Neuron (in vitro differentiated cells): ENCODE measurements around the gene NFIX.
"Not testable (repeated sequence)": the region's sequence is repeated elsewhere in the genome, so short reads cannot be mapped to it uniquely, and the experiment has no call there.

Experiments
- H2AFZ ChIP-seq: one replicate; pipeline ENCODE4 v1.6.1; 2013; ENCODE audit warnings: low read depth, mild to moderate bottlenecking, inconsistent platforms, low read length, moderate library complexity
- H3K27me3 ChIP-seq: one replicate; pipeline ENCODE4 v1.6.1; 2013; ENCODE audit warnings: low read length; ENCODE audit not compliant: insufficient read depth
- H3K36me3 ChIP-seq: one replicate; pipeline ENCODE4 v1.6.1; 2013; ENCODE audit warnings: low read length; ENCODE audit not compliant: insufficient read depth
- H3K4me1 ChIP-seq: one replicate; pipeline ENCODE4 v1.6.1; 2013; ENCODE audit warnings: low read length; ENCODE audit not compliant: insufficient read depth
- H3K4me3 ChIP-seq: 2 replicates; pipeline ENCODE4 v1.5.1; 2013; ENCODE audit warnings: mild to moderate bottlenecking, low read length, moderate library complexity
- H3K9me3 ChIP-seq: one replicate; pipeline ENCODE4 v1.6.1; 2013; ENCODE audit warnings: low read length

NFIX gene

GRCh38 chr19:12953799-12954611 is 41.3 kb upstream of the NFIX start:
- Histone ChIP-seq H3K4me3 (no peak overlapping the region), H3K4me1 (peaks cover 9% of the 10 kb centered on the region), H2AFZ (no peak overlapping the region), H3K9me3 (no peaks in the 10 kb centered on the region), H3K27me3 (no peaks in the 10 kb centered on the region), H3K36me3 (peaks cover 57% of the 10 kb centered on the region)

- Histone ChIP-seq H3K27me3 (no peaks in the 10 kb centered on the region), H3K4me3 (no peak overlapping the region), H3K4me1 (peaks cover 9% of the 10 kb centered on the region), H3K9me3 (no peaks in the 10 kb centered on the region), H3K36me3 (peaks cover 51% of the 10 kb centered on the region), H2AFZ (no peak overlapping the region)
Observed at GRCh38 chr19:12954612-12954962, 40.7 kb upstream of the NFIX start.

GRCh38 chr19:12955575-12955974 is 39.7 kb upstream of the NFIX start:
- H3K36me3 ChIP-seq, result peaks cover 43% of the 10 kb centered on the region
- H2AFZ ChIP-seq, H3K4me1 ChIP-seq, H3K27me3 ChIP-seq, H3K9me3 ChIP-seq: not testable (repeated sequence)
- H3K4me3 ChIP-seq, result peak overlapping the region; percentile 62

- Histone ChIP-seq H3K4me1 (peaks cover 9% of the 10 kb centered on the region), H3K4me3 (peak overlapping the region; percentile 62), H3K27me3 (no peaks in the 10 kb centered on the region), H3K9me3 (no peaks in the 10 kb centered on the region), H3K36me3 (peaks cover 39% of the 10 kb centered on the region), H2AFZ (no peak overlapping the region)
Observed at GRCh38 chr19:12955996-12956395, 39.3 kb upstream of the NFIX start.

- H3K9me3 ChIP-seq, result no peaks in the 10 kb centered on the region
- peaks cover 33% of the 10 kb centered on the region for H3K36me3 ChIP-seq
- peaks cover 9% of the 10 kb centered on the region for H3K4me1 ChIP-seq
- H3K4me3 ChIP-seq, result peak within 1 kb of the TSS; percentile 62
- no peaks in the 10 kb centered on the region for H3K27me3 ChIP-seq
- peak within 1 kb of the TSS; percentile 17 for H2AFZ ChIP-seq
Observed at GRCh38 chr19:12956446-12957388, 38.6 kb upstream of the NFIX start, which contains the start of gene GADD45GIP1. Gene GADD45GIP1 (minus strand): TSS chr19:12957223. CDS start chr19:12957212, 11 bp downstream.

- Histone ChIP-seq H3K4me3 (peak overlapping the region; percentile 62), H2AFZ (peak overlapping the region; percentile 17), H3K36me3 (peaks cover 26% of the 10 kb centered on the region)
- not testable (repeated sequence) for H3K27me3 ChIP-seq, H3K4me1 ChIP-seq, H3K9me3 ChIP-seq
Observed at GRCh38 chr19:12957389-12957952, 37.8 kb upstream of the NFIX start.

- no peak overlapping the region for H2AFZ ChIP-seq
- peaks cover 10% of the 10 kb centered on the region for H3K36me3 ChIP-seq
- H3K9me3 ChIP-seq, result no peaks in the 10 kb centered on the region
- H3K4me3 ChIP-seq, result no peak overlapping the region
- H3K4me1 ChIP-seq, result peaks cover 9% of the 10 kb centered on the region
- H3K27me3 ChIP-seq, result no peaks in the 10 kb centered on the region
Observed at GRCh38 chr19:12959481-12959880, 35.8 kb upstream of the NFIX start.

GRCh38 chr19:12965017-12965811 is 30.1 kb upstream of the NFIX start:
- no peaks in the 10 kb centered on the region for H3K9me3 ChIP-seq
- peak overlapping the region; percentile 42 for H2AFZ ChIP-seq
- H3K4me3 ChIP-seq, result peak overlapping the region; percentile 35
- H3K4me1 ChIP-seq, result peaks cover 8% of the 10 kb centered on the region
- H3K27me3 ChIP-seq, result no peaks in the 10 kb centered on the region
- no peaks in the 10 kb centered on the region for H3K36me3 ChIP-seq

GRCh38 chr19:12965812-12966135 is 29.5 kb upstream of the NFIX start:
- H3K4me3 ChIP-seq, result peak overlapping the region; percentile 33
- peaks cover 8% of the 10 kb centered on the region for H3K4me1 ChIP-seq
- H3K27me3 ChIP-seq, result no peaks in the 10 kb centered on the region
- no peaks in the 10 kb centered on the region for H3K9me3 ChIP-seq
- H2AFZ ChIP-seq, result no peak overlapping the region
- H3K36me3 ChIP-seq, result no peaks in the 10 kb centered on the region

- no peaks in the 10 kb centered on the region for H3K36me3 ChIP-seq
- H3K4me3 ChIP-seq, result no peak overlapping the region
- no peaks in the 10 kb centered on the region for H3K9me3 ChIP-seq
- H2AFZ ChIP-seq, result no peak overlapping the region
- peaks cover 8% of the 10 kb centered on the region for H3K4me1 ChIP-seq
- no peaks in the 10 kb centered on the region for H3K27me3 ChIP-seq
Observed at GRCh38 chr19:12967907-12968306, 27.4 kb upstream of the NFIX start.

GRCh38 chr19:12969292-12969988 is 25.8 kb upstream of the NFIX start, which contains the start of gene DAND5:
Gene DAND5 (plus strand): TSS chr19:12969576. CDS start chr19:12969661, 85 bp downstream.
- peaks cover 7% of the 10 kb centered on the region for H3K27me3 ChIP-seq
- no peak within 1 kb of the TSS for H3K4me3 ChIP-seq
- H3K9me3 ChIP-seq, result no peaks in the 10 kb centered on the region
- no peaks in the 10 kb centered on the region for H3K36me3 ChIP-seq
- no peak within 1 kb of the TSS for H2AFZ ChIP-seq
- H3K4me1 ChIP-seq, result peaks cover 8% of the 10 kb centered on the region
